SK-N-SH (cell line): Measurements from ENCODE around the gene SF3B4. TPM values are rescaled to one million over a fixed set of nuclear protein-coding genes. Genes with fewer than 3 reads are reported as not detected.

ENCODE experiments used
- CTCF ChIA-PET: fragments of 300-600, 350-600 bp; formaldehyde crosslinking; extraction: SDS; loops from one replicate; lab custom pipeline; 2021; lab: Yijun Ruan, JAX
- POLR2A ChIA-PET: fragments of 350-600 bp; sonication (Branson Sonifier 250); formaldehyde crosslinking; extraction: SDS; loops from one replicate; lab custom pipeline; 2020; ENCODE audit warnings: antibody characterized with exemption, inconsistent platforms; lab: Yijun Ruan, JAX
- DNase-seq: peaks from one replicate; pipeline ENCODE4 v3.0.0; 2012
- H2AFZ ChIP-seq: fragments of 200-600 bp; sonication (generic); 2 replicates; pipeline ENCODE4 v1.8.1; 2016; ENCODE audit warnings: antibody characterized with exemption, mild to moderate bottlenecking, low read depth
- H3F3A ChIP-seq: fragments of 200-600 bp; sonication (generic); replicated peaks from 2 replicates; pipeline ENCODE3; 2016; ENCODE audit warnings: antibody characterized with exemption, mild to moderate bottlenecking; ENCODE audit not compliant: insufficient read depth
- H3K27ac ChIP-seq, 2 experiments: fragments of 200-500 bp in 1 of 2; fragments of 200-600 bp in 1 of 2; sonication (Bioruptor generic) in 1 of 2; sonication (generic), shearing (Covaris generic) in 1 of 2; 2 replicates each; pipeline versions ENCODE4 v1.5.1 to v1.6.1; 2014 to 2016; ENCODE audit warnings: low read depth in 2 of 2, inconsistent platforms in 1 of 2, low read length in 1 of 2, mild to moderate bottlenecking in 1 of 2, mixed read lengths in 1 of 2
- H3K27me3 ChIP-seq: fragments of 200-600 bp; sonication (generic), shearing (Covaris generic); 2 replicates; pipeline ENCODE4 v1.6.1; 2016; ENCODE audit warnings: mixed run types; ENCODE audit not compliant: insufficient read depth
- H3K36me3 ChIP-seq, 2 experiments: fragments of 200-500 bp in 1 of 2; fragments of 200-600 bp in 1 of 2; sonication (Bioruptor generic) in 1 of 2; sonication (generic) in 1 of 2; replicated peaks in 1 of 2; 2 replicates each; pipeline versions ENCODE3 to v1.5.1; 2014 to 2016; ENCODE audit warnings: low read length in 1 of 2, mild to moderate bottlenecking in 1 of 2; ENCODE audit not compliant: insufficient read depth in 2 of 2, control insufficient read depth in 1 of 2
- H3K4me1 ChIP-seq, 2 experiments: fragments of 200-500 bp in 1 of 2; fragments of 200-600 bp in 1 of 2; sonication (Bioruptor generic) in 1 of 2; sonication (generic), shearing (Covaris generic) in 1 of 2; 2 replicates each; pipeline versions ENCODE4 v1.5.1 to v1.6.1; 2014 to 2016; ENCODE audit warnings: low read depth in 1 of 2, low read length in 1 of 2, mixed run types in 1 of 2; ENCODE audit not compliant: insufficient read depth in 2 of 2, control insufficient read depth in 1 of 2
- H3K4me2 ChIP-seq: fragments of 200-600 bp; sonication (generic), shearing (Covaris generic); 2 replicates; pipeline ENCODE4 v1.6.1; 2017; ENCODE audit warnings: mixed run types
- H3K4me3 ChIP-seq, 2 experiments: fragments of 200-500 bp in 1 of 2; fragments of 200-600 bp in 1 of 2; sonication (Bioruptor generic) in 1 of 2; sonication (generic), shearing (Covaris generic) in 1 of 2; 2 replicates each; pipeline versions ENCODE4 v1.5.1 to v1.8.1; 2014 to 2016; ENCODE audit warnings: low read depth in 2 of 2, inconsistent platforms in 1 of 2, low read length in 1 of 2, mild to moderate bottlenecking in 1 of 2, mixed read lengths in 1 of 2, moderate library complexity in 1 of 2
- H3K79me2 ChIP-seq: fragments of 200-600 bp; sonication (generic); 2 replicates; pipeline ENCODE4 v1.8.1; 2017; ENCODE audit warnings: mild to moderate bottlenecking; ENCODE audit not compliant: insufficient read depth
- H3K9ac ChIP-seq: fragments of 200-600 bp; sonication (generic); 2 replicates; pipeline ENCODE4 v1.6.1; 2017; ENCODE audit warnings: mixed run types
- H3K9me2 ChIP-seq: fragments of 200-600 bp; sonication (generic); 2 replicates; pipeline ENCODE4 v1.6.1; 2017; ENCODE audit warnings: mixed run types
- H3K9me3 ChIP-seq: fragments of 200-600 bp; sonication (generic); 2 replicates; pipeline ENCODE4 v1.6.1; 2017; ENCODE audit warnings: mixed run types, mild to moderate bottlenecking, moderate library complexity
- H4K20me1 ChIP-seq: fragments of 200-600 bp; sonication (generic); 2 replicates; pipeline ENCODE4 v1.6.1; 2017; ENCODE audit warnings: mild to moderate bottlenecking, mixed run types; ENCODE audit not compliant: insufficient read depth
- CHD2 ChIP-seq: fragments of 150-350 bp; IDR thresholded peaks from 2 replicates; pipeline ENCODE4 v1.6.1; 2018; ENCODE audit warnings: low read length; ENCODE audit not compliant: partially characterized antibody
- CTCF ChIP-seq: fragments of 200-600 bp; sonication (generic); IDR thresholded peaks from 2 replicates; pipeline ENCODE4 v1.6.1; 2017; ENCODE audit warnings: antibody characterized with exemption, mild to moderate bottlenecking, moderate library complexity
- ELF1 ChIP-seq: IDR thresholded peaks from 2 replicates; pipeline ENCODE4 v1.4.0; 2012
- EP300 ChIP-seq, 2 experiments: IDR thresholded peaks; 2 replicates each; pipeline versions ENCODE4 v1.4.0 to v1.6.1; 2012; ENCODE audit warnings: borderline replicate concordance in 1 of 2, low read depth in 1 of 2, low read length in 1 of 2
- FOXM1 ChIP-seq: IDR thresholded peaks from 2 replicates; pipeline ENCODE4 v1.4.0; 2012; ENCODE audit warnings: low read depth, mild to moderate bottlenecking
- GATA2 ChIP-seq: sonication (generic); formaldehyde crosslinking; IDR thresholded peaks from 2 replicates; pipeline ENCODE4 v1.5.0; 2020; ENCODE audit warnings: mild to moderate bottlenecking, missing genetic modification reagents
- NRF1 ChIP-seq: IDR thresholded peaks from 2 replicates; pipeline ENCODE4 v1.6.1; 2012; ENCODE audit warnings: low read depth, mild to moderate bottlenecking, low read length
- POLR2AphosphoS5 ChIP-seq: IDR thresholded peaks from 2 replicates; pipeline ENCODE4 v1.6.1; 2012; ENCODE audit warnings: low read depth, low read length
- RAD21 ChIP-seq: IDR thresholded peaks from 2 replicates; pipeline ENCODE4 v1.6.1; 2012; ENCODE audit warnings: mild to moderate bottlenecking, low read length
- RXRA ChIP-seq: IDR thresholded peaks from 2 replicates; pipeline ENCODE4 v1.4.0; 2012; ENCODE audit warnings: low read depth, mild to moderate bottlenecking, borderline replicate concordance
- SIN3A ChIP-seq: IDR thresholded peaks from 2 replicates; pipeline ENCODE4 v1.6.1; 2012; ENCODE audit warnings: low read depth, mild to moderate bottlenecking, low read length, moderate library complexity, borderline replicate concordance
- SMC3 ChIP-seq: IDR thresholded peaks from 2 replicates; pipeline ENCODE4 v1.6.1; 2012; ENCODE audit warnings: low read depth, low read length, improper control_type of control experiment
- TAF1 ChIP-seq: IDR thresholded peaks from 2 replicates; pipeline ENCODE4 v1.6.1; 2012; ENCODE audit warnings: low read depth, mild to moderate bottlenecking, low read length, moderate library complexity, borderline replicate concordance
- TEAD4 ChIP-seq: IDR thresholded peaks from 2 replicates; pipeline ENCODE4 v1.4.0; 2012; ENCODE audit warnings: mild to moderate bottlenecking, borderline replicate concordance; ENCODE audit not compliant: insufficient read depth
- USF1 ChIP-seq: IDR thresholded peaks from 2 replicates; pipeline ENCODE4 v1.4.0; 2012; ENCODE audit warnings: low read depth, borderline replicate concordance
- YY1 ChIP-seq: IDR thresholded peaks from 2 replicates; pipeline ENCODE4 v1.4.0; 2012; ENCODE audit warnings: low read depth, mild to moderate bottlenecking
- WGBS: methylation state at CpG from one replicate; pipeline ENCODE4 v1.1.6; 2017; ENCODE audit warnings: low lambda C conversion rate; 5-methylcytosine and 5-hydroxymethylcytosine counted together
- polyA plus RNA-seq, 3 experiments: library from polyadenylated mRNA; depleted of rRNA; stranded (reverse); fragments of >200 nt; gene quantifications; 2 replicates each; pipeline ENCODE4 v1.2.3, GENCODE V29; 2012
- TF ChIP-seq, protein P1 (sequence below): IDR thresholded peaks from 2 replicates; pipeline ENCODE4 v1.4.0; 2012; ENCODE audit warnings: low read depth, borderline replicate concordance
- TF ChIP-seq, protein P2 (sequence below): fragments of 150-350 bp; IDR thresholded peaks from 2 replicates; pipeline ENCODE4 v1.6.1; 2017; ENCODE audit warnings: antibody characterized with exemption, low read length, low read depth, borderline replicate concordance

SF3B4 gene
- polyA plus RNA-seq, 1 of the 3 experiments (the other 2 are of a cell fraction), result 54.3 TPM

GRCh38 chr1:149936992-149937705 lies 9.5 kb upstream of the SF3B4 start:
- peaks cover 22 to 29% of the 10 kb centered on the region in 2 experiments for H3K4me1 ChIP-seq
- H3F3A ChIP-seq, result peaks cover 42% of the 10 kb centered on the region
- peak; percentile 19; the same call in 1 of the 2 replicates for TF ChIP-seq CTCF
- no peak for TF ChIP-seq RAD21
- TF ChIP-seq SMC3, result no peak
- peak; percentile 39 for TF ChIP-seq POLR2AphosphoS5
- TF ChIP-seq CHD2, result no peak
- TF ChIP-seq SIN3A, result no peak
- no peak for TF ChIP-seq GATA2 (CRISPR knock-in tag)
- peak overlapping the region; percentile 64 for H3K4me2 ChIP-seq
- H3K9me2 ChIP-seq, result no peaks in the 10 kb centered on the region
- H3K36me3 ChIP-seq, result peaks cover 3 to 5% of the 10 kb centered on the region in 2 experiments
- no peaks in the 10 kb centered on the region for H3K27me3 ChIP-seq
- no peaks in the 10 kb centered on the region for H4K20me1 ChIP-seq
- H2AFZ ChIP-seq, result no peak overlapping the region; the same call in 1 of the 2 replicates
- peak overlapping the region; percentile 73 to 83 for H3K27ac ChIP-seq
- WGBS, result 58% methylated on average over 8 of the region's 8 CpGs
- H3K79me2 ChIP-seq, result no peaks in the 10 kb centered on the region
- ChIA-PET CTCF (interaction anchor here (0.8 to 2.9 kb wide), 4 partner anchors 9 to 232 kb away, joined by 3 to 10 read pairs (median 4); partner anchors contain the start of gene SF3B4), POLR2A (interaction anchor here (1.3 to 3.4 kb wide), 2 partner anchors 9 to 50 kb away, joined by 4 to 30 read pairs; a partner anchor contains a TSS)
- peak overlapping the region; percentile 51; a peak in 2 of 4 replicates for H3K4me3 ChIP-seq
- DNase-seq, result no peak
- peak overlapping the region; percentile 58; the same call in 1 of the 2 replicates for H3K9ac ChIP-seq
- no peaks in the 10 kb centered on the region for H3K9me3 ChIP-seq

DNA sequence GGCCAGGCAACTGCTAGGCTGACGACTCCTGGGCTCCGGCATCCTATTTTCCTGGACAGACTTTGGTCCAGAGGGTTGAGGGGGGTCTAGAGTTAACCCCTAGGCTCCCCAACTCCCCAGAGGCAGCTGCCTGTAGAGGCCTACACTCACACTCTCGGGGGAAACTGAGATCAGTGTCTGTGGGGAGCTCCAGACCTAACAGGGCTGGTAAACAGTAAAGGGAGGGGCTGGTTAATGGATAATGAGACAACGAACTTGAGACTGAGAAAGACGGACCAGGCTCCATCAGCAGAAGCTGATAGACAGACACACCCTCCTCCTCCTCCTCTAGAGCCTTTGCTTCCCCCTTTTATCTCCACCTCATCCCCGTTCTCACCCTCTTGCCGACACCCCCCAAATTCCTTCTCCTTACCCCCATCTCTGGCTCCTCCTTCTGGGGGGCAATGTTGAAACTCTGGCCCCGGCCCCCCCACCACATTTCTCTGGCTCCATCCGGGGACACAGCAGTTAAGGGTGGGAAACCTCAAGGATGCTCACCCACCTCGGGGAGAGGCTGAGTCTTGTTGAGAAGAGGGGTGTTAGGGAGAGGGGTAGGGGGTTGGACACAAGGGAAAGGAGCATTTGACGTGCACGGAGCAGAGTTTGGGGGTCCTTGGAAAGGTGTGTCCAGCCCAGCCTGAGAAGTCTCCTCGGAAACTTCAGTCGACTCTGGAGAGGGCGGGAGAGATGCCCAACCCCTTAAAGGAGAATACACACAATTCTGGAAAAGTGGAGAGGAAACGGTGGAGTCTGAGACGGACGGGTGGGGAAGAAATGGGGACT lies 8.8 kb upstream of the SF3B4 start, which contains the start of gene MTMR11:
Gene MTMR11 (minus strand): TSS at position 710 of the 822 bp plus-strand sequence. CDS start 232 bp downstream, at position 478.
- H3K36me3 ChIP-seq, result peaks cover 0 to 6% of the 10 kb centered on the region in 2 experiments
- H3K4me2 ChIP-seq, result peak within 1 kb of the TSS; percentile 64
- CTCF ChIA-PET, result interaction anchor here (2.9 kb wide), 1 partner anchor 233 kb away, joined by 10 read pairs; no protein-coding TSS in a partner anchor
- H3K9me3 ChIP-seq, result no peaks in the 10 kb centered on the region
- H2AFZ ChIP-seq, result no peak within 1 kb of the TSS; the same call in 1 of the 2 replicates
- no peaks in the 10 kb centered on the region for H3K27me3 ChIP-seq
- H3K27ac ChIP-seq, result peak within 1 kb of the TSS; percentile 73 to 83
- peaks cover 19 to 29% of the 10 kb centered on the region in 2 experiments for H3K4me1 ChIP-seq
- WGBS, result 62% methylated on average over 18 of the region's 18 CpGs
- H3K9me2 ChIP-seq, result no peaks in the 10 kb centered on the region
- peak within 1 kb of the TSS; percentile 58; the same call in 1 of the 2 replicates for H3K9ac ChIP-seq
- POLR2A ChIA-PET, result no interaction called here
- DNase-seq, result no peak
- H3K4me3 ChIP-seq, result peak within 1 kb of the TSS; percentile 51; a peak in 3 of 4 replicates
- no peaks in the 10 kb centered on the region for H4K20me1 ChIP-seq
- H3F3A ChIP-seq, result peaks cover 34% of the 10 kb centered on the region
- H3K79me2 ChIP-seq, result no peaks in the 10 kb centered on the region
- TF ChIP-seq TEAD4, result no peak
- TF ChIP-seq SIN3A, result no peak
- no peak for TF ChIP-seq USF1
- no peak for TF ChIP-seq NRF1
- no peak for TF ChIP-seq ELF1
- TF ChIP-seq, protein P1, sequence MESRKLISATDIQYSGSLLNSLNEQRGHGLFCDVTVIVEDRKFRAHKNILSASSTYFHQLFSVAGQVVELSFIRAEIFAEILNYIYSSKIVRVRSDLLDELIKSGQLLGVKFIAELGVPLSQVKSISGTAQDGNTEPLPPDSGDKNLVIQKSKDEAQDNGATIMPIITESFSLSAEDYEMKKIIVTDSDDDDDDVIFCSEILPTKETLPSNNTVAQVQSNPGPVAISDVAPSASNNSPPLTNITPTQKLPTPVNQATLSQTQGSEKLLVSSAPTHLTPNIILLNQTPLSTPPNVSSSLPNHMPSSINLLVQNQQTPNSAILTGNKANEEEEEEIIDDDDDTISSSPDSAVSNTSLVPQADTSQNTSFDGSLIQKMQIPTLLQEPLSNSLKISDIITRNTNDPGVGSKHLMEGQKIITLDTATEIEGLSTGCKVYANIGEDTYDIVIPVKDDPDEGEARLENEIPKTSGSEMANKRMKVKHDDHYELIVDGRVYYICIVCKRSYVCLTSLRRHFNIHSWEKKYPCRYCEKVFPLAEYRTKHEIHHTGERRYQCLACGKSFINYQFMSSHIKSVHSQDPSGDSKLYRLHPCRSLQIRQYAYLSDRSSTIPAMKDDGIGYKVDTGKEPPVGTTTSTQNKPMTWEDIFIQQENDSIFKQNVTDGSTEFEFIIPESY, result no peak
- TF ChIP-seq GATA2 (CRISPR knock-in tag), result no peak
- no peak for TF ChIP-seq RAD21
- TF ChIP-seq EP300 (IDR thresholded peaks at IDR 0.05; ENCODE audit: borderline replicate concordance in 1 of 2, low read depth in 1 of 2, low read length in 1 of 2), result no peak
- no peak for TF ChIP-seq RXRA
- no peak for TF ChIP-seq YY1
- TF ChIP-seq FOXM1, result no peak
- TF ChIP-seq, protein P2, sequence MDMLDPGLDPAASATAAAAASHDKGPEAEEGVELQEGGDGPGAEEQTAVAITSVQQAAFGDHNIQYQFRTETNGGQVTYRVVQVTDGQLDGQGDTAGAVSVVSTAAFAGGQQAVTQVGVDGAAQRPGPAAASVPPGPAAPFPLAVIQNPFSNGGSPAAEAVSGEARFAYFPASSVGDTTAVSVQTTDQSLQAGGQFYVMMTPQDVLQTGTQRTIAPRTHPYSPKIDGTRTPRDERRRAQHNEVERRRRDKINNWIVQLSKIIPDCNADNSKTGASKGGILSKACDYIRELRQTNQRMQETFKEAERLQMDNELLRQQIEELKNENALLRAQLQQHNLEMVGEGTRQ, result no peak
- no peak for TF ChIP-seq CHD2
- TF ChIP-seq TAF1, result no peak
